Hepatocyte (in vitro differentiated cells): ENCODE measurements around the gene KIAA1217. TPM values are rescaled to one million over a fixed set of nuclear protein-coding genes. Genes with fewer than 3 reads are reported as not detected.

Source experiments
- DNase-seq: peaks from one replicate; pipeline ENCODE4 v3.0.0-alpha.2; 2016; ENCODE audit warnings: low spot score
- H2AFZ ChIP-seq: fragments of 200-600 bp; sonication (generic); 2 replicates; pipeline ENCODE4 v1.6.0; 2016; ENCODE audit warnings: antibody characterized with exemption, mild to moderate bottlenecking
- H3K27ac ChIP-seq: fragments of 200-600 bp; sonication (generic); 2 replicates; pipeline ENCODE4 v1.5.1; 2016; ENCODE audit warnings: mild to moderate bottlenecking
- H3K27me3 ChIP-seq: fragments of 200-600 bp; sonication (generic); 2 replicates; pipeline ENCODE4 v1.6.1; 2016
- H3K36me3 ChIP-seq: fragments of 200-600 bp; sonication (generic); replicated peaks from 2 replicates; pipeline ENCODE4 v1.5.1; 2016; ENCODE audit warnings: low read depth; ENCODE audit not compliant: insufficient read depth
- H3K4me1 ChIP-seq: fragments of 200-600 bp; sonication (generic); 2 replicates; pipeline ENCODE4 v1.5.1; 2016; ENCODE audit warnings: mild to moderate bottlenecking, moderate library complexity; ENCODE audit not compliant: insufficient read depth
- H3K4me2 ChIP-seq: fragments of 200-600 bp; sonication (generic); 2 replicates; pipeline ENCODE4 v1.6.0; 2016
- H3K4me3 ChIP-seq: fragments of 200-600 bp; sonication (generic); 2 replicates; pipeline ENCODE4 v1.5.1; 2016; ENCODE audit warnings: mild to moderate bottlenecking
- H3K79me2 ChIP-seq: fragments of 200-600 bp; sonication (generic); 2 replicates; pipeline ENCODE4 v1.6.0; 2017; ENCODE audit warnings: mild to moderate bottlenecking
- H3K9me2 ChIP-seq: fragments of 200-600 bp; sonication (generic); replicated peaks from 2 replicates; pipeline ENCODE4 v1.6.0; 2017; ENCODE audit warnings: mild to moderate bottlenecking; ENCODE audit not compliant: insufficient read depth
- H3K9me3 ChIP-seq: fragments of 200-600 bp; sonication (generic); 2 replicates; pipeline ENCODE4 v1.5.1; 2016; ENCODE audit warnings: low read depth, mild to moderate bottlenecking
- H4K20me1 ChIP-seq: fragments of 200-600 bp; sonication (generic); 2 replicates; pipeline ENCODE4 v1.6.0; 2016; ENCODE audit warnings: mild to moderate bottlenecking; ENCODE audit not compliant: insufficient read depth, poor library complexity, severe bottlenecking
- EZH2 ChIP-seq: fragments of 200-600 bp; sonication (generic); IDR thresholded peaks from 2 replicates; pipeline ENCODE4 v1.6.1; 2016; ENCODE audit warnings: antibody characterized with exemption, mild to moderate bottlenecking, borderline replicate concordance
- EZH2phosphoT487 ChIP-seq: fragments of 200-600 bp; sonication (generic); IDR thresholded peaks from one replicate; pipeline ENCODE4 v1.6.1; 2018; ENCODE audit warnings: antibody characterized with exemption, mild to moderate bottlenecking, low read depth, moderate library complexity; ENCODE audit not compliant: unreplicated experiment, severe bottlenecking
- WGBS: methylation state at CpG from one replicate; pipeline ENCODE4 v1.1.6; 2016; ENCODE audit warnings: low lambda C conversion rate; ENCODE audit errors: missing lambda C conversion rate; 5-methylcytosine and 5-hydroxymethylcytosine counted together
- polyA plus RNA-seq: library from polyadenylated mRNA; unstranded; fragments of >200 nt; fragmentation: Nextera tagmentation; extraction: Ambion mirVana; gene quantifications from 2 replicates; pipeline ENCODE4 v1.2.1, GENCODE V29; 2016
- total RNA-seq: library from RNA; depleted of rRNA; stranded (reverse); fragments of >200 nt; gene quantifications from 2 replicates; pipeline ENCODE4 v1.2.3, GENCODE V29; 2014
- TF ChIP-seq, protein P1 (sequence below): fragments of 200-600 bp; sonication (generic); IDR thresholded peaks from 2 replicates; pipeline ENCODE4 v1.5.1; 2016; ENCODE audit warnings: antibody characterized with exemption, mild to moderate bottlenecking; ENCODE audit not compliant: poor library complexity

Gene KIAA1217
- total and polyA plus RNA-seq, 2 experiments from 2014 or later, result 31.6 to 33.2 TPM

- H3K4me2 ChIP-seq, result peak overlapping the region; percentile 11
Measured at GRCh38 chr10:24518981-24519597, 310.2 kb downstream of the KIAA1217 start.

DNA sequence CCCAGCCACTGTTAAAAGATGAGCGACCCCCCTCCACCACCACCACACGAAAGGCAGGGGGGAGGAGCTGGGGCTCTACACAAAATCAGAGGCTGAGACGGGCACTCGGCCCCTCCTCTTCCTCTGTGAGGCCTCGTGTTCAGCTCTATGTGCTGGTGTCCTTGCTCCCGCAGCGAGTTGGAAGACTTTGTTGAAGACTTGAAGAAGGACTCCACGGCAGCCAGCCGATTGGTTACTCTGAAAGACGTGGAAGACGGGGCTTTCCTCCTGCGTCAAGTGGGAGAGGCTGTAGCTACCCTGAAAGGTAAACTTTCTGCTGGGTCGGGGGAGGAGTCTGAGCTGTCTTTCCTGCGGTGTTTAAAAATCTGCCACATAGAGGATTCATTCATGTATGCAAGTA, 311.0 kb downstream of the KIAA1217 start:
- no peaks in the 10 kb centered on the region for H3K9me2 ChIP-seq
- no peaks in the 10 kb centered on the region for H4K20me1 ChIP-seq
- H3K36me3 ChIP-seq, result no peaks in the 10 kb centered on the region
- H3K4me1 ChIP-seq, result no peaks in the 10 kb centered on the region
- WGBS, result 85% methylated on average over 14 of the region's 14 CpGs
- no peaks in the 10 kb centered on the region for H3K9me3 ChIP-seq
- DNase-seq, result no peak
- H3K79me2 ChIP-seq, result no peaks in the 10 kb centered on the region
- no peak overlapping the region for H3K4me3 ChIP-seq
- H2AFZ ChIP-seq, result no peak overlapping the region
- TF ChIP-seq EZH2phosphoT487, result no peak
- TF ChIP-seq, protein P1, sequence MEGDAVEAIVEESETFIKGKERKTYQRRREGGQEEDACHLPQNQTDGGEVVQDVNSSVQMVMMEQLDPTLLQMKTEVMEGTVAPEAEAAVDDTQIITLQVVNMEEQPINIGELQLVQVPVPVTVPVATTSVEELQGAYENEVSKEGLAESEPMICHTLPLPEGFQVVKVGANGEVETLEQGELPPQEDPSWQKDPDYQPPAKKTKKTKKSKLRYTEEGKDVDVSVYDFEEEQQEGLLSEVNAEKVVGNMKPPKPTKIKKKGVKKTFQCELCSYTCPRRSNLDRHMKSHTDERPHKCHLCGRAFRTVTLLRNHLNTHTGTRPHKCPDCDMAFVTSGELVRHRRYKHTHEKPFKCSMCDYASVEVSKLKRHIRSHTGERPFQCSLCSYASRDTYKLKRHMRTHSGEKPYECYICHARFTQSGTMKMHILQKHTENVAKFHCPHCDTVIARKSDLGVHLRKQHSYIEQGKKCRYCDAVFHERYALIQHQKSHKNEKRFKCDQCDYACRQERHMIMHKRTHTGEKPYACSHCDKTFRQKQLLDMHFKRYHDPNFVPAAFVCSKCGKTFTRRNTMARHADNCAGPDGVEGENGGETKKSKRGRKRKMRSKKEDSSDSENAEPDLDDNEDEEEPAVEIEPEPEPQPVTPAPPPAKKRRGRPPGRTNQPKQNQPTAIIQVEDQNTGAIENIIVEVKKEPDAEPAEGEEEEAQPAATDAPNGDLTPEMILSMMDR, result no peak
- no peak for TF ChIP-seq EZH2
- no peak overlapping the region for H3K27ac ChIP-seq
- H3K27me3 ChIP-seq, result no peaks in the 10 kb centered on the region
- no peak overlapping the region for H3K4me2 ChIP-seq

More at GRCh38 chr10:24518981-24519597, 310.2 kb downstream of the KIAA1217 start:
- Histone ChIP-seq H3K27me3 (no peaks in the 10 kb centered on the region), H3K4me1 (no peaks in the 10 kb centered on the region), H3K4me3 (no peak overlapping the region), H3K9me2 (no peaks in the 10 kb centered on the region), H3K9me3 (no peaks in the 10 kb centered on the region), H3K27ac (no peak overlapping the region), H3K79me2 (no peaks in the 10 kb centered on the region), H4K20me1 (no peaks in the 10 kb centered on the region), H3K36me3 (no peaks in the 10 kb centered on the region), H2AFZ (no peak overlapping the region)
- peak; percentile 85 for DNase-seq
- 23% methylated on average over 15 of the region's 15 CpGs for WGBS
- no peak for TF ChIP-seq EZH2
- TF ChIP-seq, protein P1, result peak; percentile 84

GRCh38 chr10:24524314-24524713, 315.4 kb downstream of the KIAA1217 start:
- Histone ChIP-seq H3K4me3 (no peak overlapping the region), H2AFZ (no peak overlapping the region), H3K4me1 (no peaks in the 10 kb centered on the region), H3K4me2 (no peak overlapping the region), H3K27me3 (no peaks in the 10 kb centered on the region), H3K79me2 (no peaks in the 10 kb centered on the region), H3K36me3 (no peaks in the 10 kb centered on the region), H3K27ac (no peak overlapping the region), H3K9me2 (no peaks in the 10 kb centered on the region), H4K20me1 (no peaks in the 10 kb centered on the region), H3K9me3 (no peaks in the 10 kb centered on the region)
- TF ChIP-seq, protein P1, result no peak
- TF ChIP-seq EZH2phosphoT487 (no peak), EZH2 (no peak)
- DNase-seq, result no peak
- WGBS, result 99% methylated on average over 17 of the region's 17 CpGs
